Liver (tissue), 9 donors: Measurements from ENCODE around the gene SCN1A. TPM values are rescaled to one million over a fixed set of nuclear protein-coding genes. Genes with fewer than 3 reads are reported as not detected.

ENCODE experiments used
- DNase-seq: peaks from one replicate; pipeline ENCODE4 v3.0.0-alpha.2; 2017; ENCODE audit warnings: low spot score
- H3K27ac ChIP-seq, 2 donors: one replicate each; pipeline ENCODE4 v1.7.0; 2013; ENCODE audit warnings: inconsistent platforms in 2 of 2, low read length in 2 of 2, control low read depth in 1 of 2, low read depth in 1 of 2, mild to moderate bottlenecking in 1 of 2
- H3K27me3 ChIP-seq, 4 donors: one replicate each; pipeline versions ENCODE4 v1.6.1 to v1.7.0; 2013; ENCODE audit warnings: low read length in 3 of 4, inconsistent platforms in 1 of 4, mild to moderate bottlenecking in 1 of 4, moderate library complexity in 1 of 4; ENCODE audit not compliant: control insufficient read depth in 4 of 4, insufficient read depth in 4 of 4
- H3K36me3 ChIP-seq, 4 donors: one replicate each; pipeline versions ENCODE4 v1.6.1 to v1.7.0; 2013; ENCODE audit warnings: low read length in 3 of 4, mild to moderate bottlenecking in 3 of 4, low read depth in 1 of 4, moderate library complexity in 1 of 4; ENCODE audit not compliant: control insufficient read depth in 4 of 4, insufficient read depth in 3 of 4
- H3K4me1 ChIP-seq, 4 donors: one replicate each; pipeline versions ENCODE4 v1.6.1 to v1.7.0; 2013; ENCODE audit warnings: low read length in 3 of 4, mild to moderate bottlenecking in 3 of 4, moderate library complexity in 1 of 4; ENCODE audit not compliant: control insufficient read depth in 4 of 4, insufficient read depth in 4 of 4
- H3K4me3 ChIP-seq, 3 donors: one replicate each; pipeline versions ENCODE4 v1.6.1 to v1.7.0; 2013; ENCODE audit warnings: low read length in 3 of 3, control low read depth in 1 of 3, low read depth in 1 of 3, mild to moderate bottlenecking in 1 of 3
- H3K9ac ChIP-seq, 2 donors: one replicate each; pipeline ENCODE4 v1.7.0; 2013; ENCODE audit warnings: low read length in 2 of 2, mild to moderate bottlenecking in 2 of 2, moderate library complexity in 2 of 2, control low read depth in 1 of 2, low read depth in 1 of 2
- H3K9me3 ChIP-seq, 4 donors: one replicate each; pipeline versions ENCODE4 v1.6.1 to v1.7.0; 2013; ENCODE audit warnings: low read length in 3 of 4; ENCODE audit not compliant: control insufficient read depth in 4 of 4
- EGR1 ChIP-seq, 2 donors: IDR thresholded peaks; 2 replicates each; pipeline ENCODE4 v1.6.1; 2016 to 2018; ENCODE audit warnings: antibody characterized with exemption in 2 of 2, low read depth in 2 of 2
- RAD21 ChIP-seq, 2 donors: IDR thresholded peaks; 2 replicates each; pipeline ENCODE4 v1.6.1; 2016; ENCODE audit warnings: antibody characterized with exemption in 2 of 2, mild to moderate bottlenecking in 2 of 2
- TAF1 ChIP-seq: conservative IDR thresholded peaks from 2 replicates; pipeline ENCODE4 v1.6.1; 2016; ENCODE audit warnings: antibody characterized with exemption, mild to moderate bottlenecking
- WGBS: extraction: QIAGEN DNeasy Blood & Tissue Kit; methylation state at CpG from one replicate; pipeline ENCODE4 v1.1.7; 2013; 5-methylcytosine and 5-hydroxymethylcytosine counted together
- polyA plus RNA-seq, 2 donors: library from polyadenylated mRNA; stranded (reverse) in 1 of 2; unstranded in 1 of 2; fragments of 200-250 nt in 1 of 2; fragments of >200 nt in 1 of 2; fragmentation: Nextera tagmentation in 1 of 2; extraction: Ambion mirVana in 1 of 2; gene quantifications; one replicate each; pipeline versions ENCODE4 v1.2.1 to v1.2.3, GENCODE V29; 2013 to 2015
- total RNA-seq, 2 donors: library from RNA; depleted of rRNA; stranded (reverse); fragments of >200 nt; gene quantifications; one replicate each; pipeline ENCODE4 v1.2.3, GENCODE V29; 2014
- TF ChIP-seq, protein P1 (sequence below): fragments of 150-350 bp; IDR thresholded peaks from 2 replicates; pipeline ENCODE4 v1.5.1; 2017; ENCODE audit warnings: improper control_type of control experiment, low read depth, low read length; ENCODE audit not compliant: missing input control
- TF ChIP-seq, protein P2 (sequence below): IDR thresholded peaks from 2 replicates; pipeline ENCODE4 v1.6.1; 2016; ENCODE audit warnings: antibody characterized with exemption, mild to moderate bottlenecking
- TF ChIP-seq, protein P3 (sequence below): IDR thresholded peaks from 2 replicates; pipeline ENCODE4 v1.6.1; 2016; ENCODE audit warnings: antibody characterized with exemption
- donor health status: healthy.
- donor health status: healthy.
- donor health status: healthy.
- donor health status: healthy.
- donor health status: healthy.

The SCN1A gene
- total and polyA plus RNA-seq, 4 donors = 0.11 TPM; not detected in 3

DNA sequence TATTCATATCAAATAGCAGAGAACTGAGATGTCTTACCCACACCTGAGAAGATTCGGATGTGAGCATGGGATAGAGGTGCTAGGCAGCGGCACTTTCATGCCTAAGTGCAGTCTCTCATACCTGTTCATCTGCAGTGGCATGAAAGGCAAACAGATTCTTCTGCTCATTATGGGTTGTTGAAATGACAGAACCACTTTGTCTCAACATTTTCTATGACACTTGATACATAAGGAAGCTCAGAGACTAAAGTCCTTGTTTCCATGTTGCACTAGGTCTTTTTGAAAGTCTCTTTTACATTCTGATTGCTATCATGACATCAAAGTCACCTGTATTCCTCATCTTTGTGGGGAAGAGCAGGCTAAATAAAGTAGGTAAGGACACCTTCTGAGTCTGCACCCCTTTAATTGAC is 8.0 kb upstream of the SCN1A start (continued):
- TF ChIP-seq, protein P1, sequence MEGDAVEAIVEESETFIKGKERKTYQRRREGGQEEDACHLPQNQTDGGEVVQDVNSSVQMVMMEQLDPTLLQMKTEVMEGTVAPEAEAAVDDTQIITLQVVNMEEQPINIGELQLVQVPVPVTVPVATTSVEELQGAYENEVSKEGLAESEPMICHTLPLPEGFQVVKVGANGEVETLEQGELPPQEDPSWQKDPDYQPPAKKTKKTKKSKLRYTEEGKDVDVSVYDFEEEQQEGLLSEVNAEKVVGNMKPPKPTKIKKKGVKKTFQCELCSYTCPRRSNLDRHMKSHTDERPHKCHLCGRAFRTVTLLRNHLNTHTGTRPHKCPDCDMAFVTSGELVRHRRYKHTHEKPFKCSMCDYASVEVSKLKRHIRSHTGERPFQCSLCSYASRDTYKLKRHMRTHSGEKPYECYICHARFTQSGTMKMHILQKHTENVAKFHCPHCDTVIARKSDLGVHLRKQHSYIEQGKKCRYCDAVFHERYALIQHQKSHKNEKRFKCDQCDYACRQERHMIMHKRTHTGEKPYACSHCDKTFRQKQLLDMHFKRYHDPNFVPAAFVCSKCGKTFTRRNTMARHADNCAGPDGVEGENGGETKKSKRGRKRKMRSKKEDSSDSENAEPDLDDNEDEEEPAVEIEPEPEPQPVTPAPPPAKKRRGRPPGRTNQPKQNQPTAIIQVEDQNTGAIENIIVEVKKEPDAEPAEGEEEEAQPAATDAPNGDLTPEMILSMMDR = no peak
- TF ChIP-seq RAD21 (IDR thresholded peaks at IDR 0.05) = no peak

DNA sequence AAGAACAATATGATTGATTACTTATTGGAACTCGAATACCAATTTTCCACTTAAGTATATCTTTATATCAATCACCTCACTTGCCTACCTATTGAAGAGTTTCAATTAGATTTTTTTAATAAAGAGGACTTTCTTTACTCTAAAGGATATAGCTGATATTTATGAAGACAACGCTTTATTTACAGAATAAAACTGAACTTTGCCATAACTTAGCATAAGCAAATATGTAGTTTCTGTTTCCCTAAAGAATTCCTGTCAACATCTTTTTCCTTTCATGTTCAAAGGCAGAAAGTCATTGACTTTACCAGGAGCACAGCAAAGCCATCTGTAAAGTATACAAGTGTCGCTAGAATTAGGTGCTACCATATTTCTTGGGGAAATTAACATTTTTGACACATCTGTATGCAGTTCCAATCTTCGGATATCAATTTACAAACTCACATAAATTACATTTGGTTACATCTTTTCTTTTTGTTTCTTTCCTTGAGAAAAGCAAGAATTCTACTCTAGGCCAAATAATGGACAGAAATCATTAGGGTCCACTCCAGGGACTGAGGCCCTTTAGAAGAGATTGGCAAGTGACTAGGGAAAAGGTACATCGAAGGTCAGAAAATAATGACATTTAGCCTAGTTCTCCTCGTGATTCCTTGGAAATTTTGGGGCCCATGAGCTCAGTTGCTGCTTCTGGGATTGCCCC is 7.5 kb upstream of the SCN1A start:
- no peak overlapping the region for H3K27ac ChIP-seq
- no peak overlapping the region for H3K4me3 ChIP-seq
- DNase-seq = no peak
- no peaks in the 10 kb centered on the region for H3K27me3 ChIP-seq
- no peaks in the 10 kb centered on the region for H3K36me3 ChIP-seq
- TF ChIP-seq, protein P2, sequence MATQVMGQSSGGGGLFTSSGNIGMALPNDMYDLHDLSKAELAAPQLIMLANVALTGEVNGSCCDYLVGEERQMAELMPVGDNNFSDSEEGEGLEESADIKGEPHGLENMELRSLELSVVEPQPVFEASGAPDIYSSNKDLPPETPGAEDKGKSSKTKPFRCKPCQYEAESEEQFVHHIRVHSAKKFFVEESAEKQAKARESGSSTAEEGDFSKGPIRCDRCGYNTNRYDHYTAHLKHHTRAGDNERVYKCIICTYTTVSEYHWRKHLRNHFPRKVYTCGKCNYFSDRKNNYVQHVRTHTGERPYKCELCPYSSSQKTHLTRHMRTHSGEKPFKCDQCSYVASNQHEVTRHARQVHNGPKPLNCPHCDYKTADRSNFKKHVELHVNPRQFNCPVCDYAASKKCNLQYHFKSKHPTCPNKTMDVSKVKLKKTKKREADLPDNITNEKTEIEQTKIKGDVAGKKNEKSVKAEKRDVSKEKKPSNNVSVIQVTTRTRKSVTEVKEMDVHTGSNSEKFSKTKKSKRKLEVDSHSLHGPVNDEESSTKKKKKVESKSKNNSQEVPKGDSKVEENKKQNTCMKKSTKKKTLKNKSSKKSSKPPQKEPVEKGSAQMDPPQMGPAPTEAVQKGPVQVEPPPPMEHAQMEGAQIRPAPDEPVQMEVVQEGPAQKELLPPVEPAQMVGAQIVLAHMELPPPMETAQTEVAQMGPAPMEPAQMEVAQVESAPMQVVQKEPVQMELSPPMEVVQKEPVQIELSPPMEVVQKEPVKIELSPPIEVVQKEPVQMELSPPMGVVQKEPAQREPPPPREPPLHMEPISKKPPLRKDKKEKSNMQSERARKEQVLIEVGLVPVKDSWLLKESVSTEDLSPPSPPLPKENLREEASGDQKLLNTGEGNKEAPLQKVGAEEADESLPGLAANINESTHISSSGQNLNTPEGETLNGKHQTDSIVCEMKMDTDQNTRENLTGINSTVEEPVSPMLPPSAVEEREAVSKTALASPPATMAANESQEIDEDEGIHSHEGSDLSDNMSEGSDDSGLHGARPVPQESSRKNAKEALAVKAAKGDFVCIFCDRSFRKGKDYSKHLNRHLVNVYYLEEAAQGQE = no peak
- H3K9ac ChIP-seq = no peak overlapping the region
- H3K4me1 ChIP-seq = no peaks in the 10 kb centered on the region
- 85% methylated on average over 6 of the region's 6 CpGs for WGBS
- no peaks in the 10 kb centered on the region for H3K9me3 ChIP-seq

DNA sequence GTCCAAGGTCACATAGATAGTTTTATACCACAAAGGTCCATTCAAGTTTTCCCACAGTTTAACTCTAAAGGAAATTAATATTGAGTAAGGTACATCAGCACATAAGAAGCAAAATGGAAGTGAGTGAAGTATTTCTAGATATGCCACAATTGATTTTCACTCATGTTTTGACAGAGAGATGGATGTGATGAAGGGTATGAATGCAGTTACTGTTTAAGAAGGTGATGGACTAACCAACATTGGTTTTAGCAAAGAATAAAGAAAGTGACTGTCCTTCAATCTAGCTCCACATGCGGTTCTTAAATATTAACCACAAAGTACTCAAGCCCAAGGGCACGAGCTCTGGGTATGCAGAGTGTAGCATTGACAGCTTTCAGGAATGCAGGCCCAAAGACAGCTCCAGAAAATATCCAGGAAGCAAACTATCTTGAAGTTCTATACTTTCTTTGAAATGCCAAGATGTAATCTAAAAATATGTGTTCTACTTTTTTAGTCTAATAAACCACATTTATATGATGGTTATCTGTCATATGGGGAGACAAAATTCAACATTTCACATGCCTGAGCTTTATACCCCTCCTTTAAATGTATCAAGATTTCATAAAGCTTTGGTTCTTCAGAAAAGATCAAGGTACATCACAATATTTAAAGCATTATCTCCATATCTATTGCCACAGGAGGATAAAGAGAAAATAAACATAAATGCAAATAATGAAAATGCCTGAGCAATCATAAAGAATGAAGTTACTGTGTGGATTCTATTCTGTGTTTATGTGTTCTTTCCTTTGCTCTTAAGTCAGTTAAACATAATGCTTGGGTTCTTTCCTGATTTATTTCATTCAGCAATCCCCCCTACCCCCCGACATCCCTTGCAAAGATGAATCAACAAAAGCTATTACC is 6.7 kb upstream of the SCN1A start:
- H3K36me3 ChIP-seq = no peaks in the 10 kb centered on the region
- DNase-seq = no peak
- no peaks in the 10 kb centered on the region for H3K9me3 ChIP-seq
- no peak overlapping the region for H3K27ac ChIP-seq
- H3K4me3 ChIP-seq = no peak overlapping the region
- WGBS = 42% methylated on average over 3 of the region's 3 CpGs
- no peaks in the 10 kb centered on the region for H3K4me1 ChIP-seq
- no peak overlapping the region for H3K9ac ChIP-seq
- TF ChIP-seq TAF1 = no peak
- TF ChIP-seq, protein P3, sequence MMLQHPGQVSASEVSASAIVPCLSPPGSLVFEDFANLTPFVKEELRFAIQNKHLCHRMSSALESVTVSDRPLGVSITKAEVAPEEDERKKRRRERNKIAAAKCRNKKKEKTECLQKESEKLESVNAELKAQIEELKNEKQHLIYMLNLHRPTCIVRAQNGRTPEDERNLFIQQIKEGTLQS = no peak
- no peak for TF ChIP-seq EGR1 (IDR thresholded peaks at IDR 0.05; ENCODE audit: low read depth in 2 of 2)
- TF ChIP-seq RAD21 (IDR thresholded peaks at IDR 0.05) = no peak
- TF ChIP-seq, protein P1 = no peak
- no peaks in the 10 kb centered on the region for H3K27me3 ChIP-seq
